Rectal smooth muscle tissue (tissue), 1 donor: Measurements from ENCODE around the gene LIN7B.
"Not testable (repeated sequence)": the region's sequence is repeated elsewhere in the genome, so short reads cannot be mapped to it uniquely, and the experiment has no call there.

Experiments used
- H3K27ac ChIP-seq: one replicate; pipeline ENCODE4 v1.7.0; 2013; ENCODE audit warnings: low read depth, low read length, inconsistent platforms
- H3K27me3 ChIP-seq: one replicate; pipeline ENCODE4 v1.7.0; 2013; ENCODE audit warnings: low read length; ENCODE audit not compliant: control insufficient read depth, insufficient read depth
- H3K36me3 ChIP-seq: one replicate; pipeline ENCODE4 v1.7.0; 2013; ENCODE audit warnings: low read length; ENCODE audit not compliant: control insufficient read depth, insufficient read depth
- H3K4me1 ChIP-seq: one replicate; pipeline ENCODE4 v1.7.0; 2013; ENCODE audit warnings: low read length; ENCODE audit not compliant: control insufficient read depth, insufficient read depth
- H3K4me3 ChIP-seq: one replicate; pipeline ENCODE4 v1.7.0; 2013; ENCODE audit warnings: low read length
- H3K9ac ChIP-seq: one replicate; pipeline ENCODE4 v1.7.0; 2013; ENCODE audit warnings: low read length

Gene LIN7B

DNA sequence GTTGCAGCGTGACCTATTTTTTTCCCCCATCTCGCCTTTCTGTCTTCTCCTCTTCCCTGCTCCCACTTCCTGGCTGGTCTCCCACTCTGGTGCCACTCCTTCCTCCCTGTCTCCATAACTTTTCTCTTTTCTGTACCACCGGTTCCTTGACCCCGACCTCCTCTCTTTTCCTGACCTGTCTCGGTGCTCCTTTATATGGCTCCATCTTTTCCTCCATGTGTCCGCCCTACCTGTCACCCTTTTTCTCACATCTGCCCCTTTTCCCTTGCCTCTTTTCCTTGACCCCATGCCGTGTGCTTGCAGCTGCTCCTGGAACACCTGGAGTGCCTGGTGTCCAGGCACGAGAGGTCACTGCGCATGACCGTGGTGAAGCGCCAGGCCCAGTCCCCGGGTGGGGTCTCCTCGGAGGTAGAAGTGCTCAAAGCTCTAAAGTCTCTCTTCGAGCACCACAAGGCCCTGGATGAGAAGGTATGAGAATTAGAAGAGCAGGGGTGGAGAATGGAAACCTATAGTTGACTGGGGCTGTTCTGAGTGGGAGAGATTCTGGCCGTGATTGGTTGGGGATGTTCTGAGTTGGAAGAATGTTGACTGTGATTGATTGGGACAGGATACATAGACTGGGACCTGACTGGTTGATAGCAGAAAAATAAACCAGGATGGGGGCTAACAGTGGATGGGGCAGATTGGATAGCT, 14.5 kb downstream of the LIN7B start:
- Histone ChIP-seq H3K9ac (no peak overlapping the region), H3K27me3 (no peaks in the 10 kb centered on the region), H3K4me3 (peak overlapping the region; percentile 68), H3K36me3 (no peaks in the 10 kb centered on the region), H3K27ac (no peak overlapping the region), H3K4me1 (peaks cover 8% of the 10 kb centered on the region)

GRCh38 chr19:49129238-49129583, 15.0 kb downstream of the LIN7B start:
- Histone ChIP-seq H3K4me1 (peaks cover 8% of the 10 kb centered on the region), H3K27me3 (no peaks in the 10 kb centered on the region), H3K36me3 (no peaks in the 10 kb centered on the region), H3K4me3 (peak overlapping the region; percentile 68), H3K27ac (no peak overlapping the region), H3K9ac (no peak overlapping the region)

DNA sequence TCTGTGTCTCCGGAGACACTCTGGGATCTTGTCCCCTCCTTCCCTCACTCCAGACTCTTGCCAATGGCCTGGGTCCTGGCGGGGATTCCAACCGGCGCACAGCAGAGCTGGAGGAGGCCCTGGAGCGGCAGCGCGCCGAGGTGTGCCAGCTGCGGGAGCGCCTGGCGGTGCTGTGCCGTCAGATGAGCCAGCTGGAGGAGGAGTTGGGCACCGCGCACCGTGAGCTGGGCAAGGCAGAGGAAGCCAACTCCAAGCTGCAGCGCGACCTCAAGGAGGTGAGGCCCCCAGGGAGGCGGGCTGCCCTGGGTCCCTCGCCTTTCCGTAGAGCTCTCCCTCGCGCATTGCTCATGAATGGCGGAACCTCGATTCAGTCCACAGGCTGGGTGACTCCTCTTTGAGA, 16.2 kb downstream of the LIN7B start:
- no peaks in the 10 kb centered on the region for H3K36me3 ChIP-seq
- peaks cover 8% of the 10 kb centered on the region for H3K4me1 ChIP-seq
- H3K27me3 ChIP-seq = peaks cover 2% of the 10 kb centered on the region
- no peak overlapping the region for H3K27ac ChIP-seq
- no peak overlapping the region for H3K4me3 ChIP-seq
- no peak overlapping the region for H3K9ac ChIP-seq

DNA sequence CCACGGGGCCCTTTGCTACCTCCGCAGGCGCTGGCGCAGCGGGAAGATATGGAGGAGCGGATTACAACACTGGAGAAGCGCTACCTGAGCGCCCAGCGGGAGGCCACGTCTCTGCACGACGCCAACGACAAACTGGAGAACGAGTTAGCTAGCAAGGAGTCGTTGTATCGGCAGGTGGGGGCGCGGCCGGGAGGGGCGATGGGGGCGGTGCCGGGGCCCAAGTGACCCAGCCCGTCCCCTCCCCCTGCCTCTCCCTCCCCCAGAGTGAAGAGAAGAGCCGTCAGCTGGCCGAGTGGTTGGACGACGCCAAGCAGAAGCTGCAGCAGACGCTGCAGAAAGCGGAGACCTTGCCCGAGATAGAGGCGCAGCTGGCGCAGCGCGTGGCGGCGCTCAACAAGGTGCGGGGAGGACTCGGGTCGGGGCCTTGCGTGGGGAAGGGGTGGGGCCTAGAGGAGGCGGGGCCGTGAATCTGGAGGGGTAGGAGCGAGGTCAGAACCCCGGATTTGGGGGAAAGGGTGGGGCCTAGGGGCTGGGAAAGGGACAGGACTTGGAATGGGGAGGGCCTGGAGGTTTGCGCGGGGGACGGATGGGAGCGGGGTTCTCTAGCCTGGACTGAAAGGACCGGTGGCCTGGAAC, 18.9 kb downstream of the LIN7B start:
- Histone ChIP-seq H3K4me3 (no peak overlapping the region), H3K27ac (no peak overlapping the region), H3K36me3 (no peaks in the 10 kb centered on the region), H3K9ac (no peak overlapping the region), H3K27me3 (peaks cover 2% of the 10 kb centered on the region), H3K4me1 (peaks cover 5% of the 10 kb centered on the region)

DNA sequence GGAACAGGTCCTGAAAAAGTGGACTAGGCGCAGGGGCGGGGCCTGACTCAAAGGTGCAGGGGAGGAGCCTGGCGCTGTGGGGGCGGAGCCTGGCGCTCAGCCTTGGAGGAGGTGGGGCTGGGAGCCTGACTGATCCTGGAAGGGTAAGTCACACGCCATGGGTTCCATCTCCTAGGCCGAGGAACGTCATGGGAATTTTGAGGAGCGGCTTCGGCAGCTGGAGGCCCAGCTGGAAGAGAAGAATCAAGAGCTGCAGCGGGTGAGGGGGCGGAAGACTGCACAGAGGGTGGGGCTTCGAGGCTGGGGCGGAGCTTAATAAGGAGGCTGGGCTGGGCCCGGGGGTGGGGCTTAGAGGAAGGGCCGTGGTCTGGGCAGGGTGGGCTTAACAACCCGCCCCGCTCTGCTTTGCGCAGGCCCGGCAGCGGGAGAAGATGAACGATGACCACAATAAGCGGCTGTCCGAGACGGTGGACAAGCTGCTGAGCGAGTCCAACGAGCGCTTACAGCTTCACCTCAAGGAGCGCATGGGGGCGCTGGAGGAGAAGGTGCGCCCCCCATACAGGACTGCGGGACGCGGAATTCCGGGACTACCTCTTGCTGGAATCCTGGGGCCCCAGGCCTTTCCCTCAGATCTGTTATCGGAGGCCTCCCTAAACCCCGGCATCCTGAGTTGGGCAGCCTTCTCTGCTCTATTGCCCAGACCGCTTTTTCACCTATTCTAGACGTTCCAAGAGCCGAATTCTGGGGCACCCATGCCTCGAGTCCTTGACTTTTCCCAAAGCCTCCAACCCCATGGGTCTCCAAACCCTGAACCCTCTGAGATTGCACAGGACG, 19.7 kb downstream of the LIN7B start:
- Histone ChIP-seq H3K27me3 (peaks cover 2% of the 10 kb centered on the region), H3K9ac (no peak overlapping the region), H3K36me3 (no peaks in the 10 kb centered on the region), H3K4me3 (peak overlapping the region; percentile 36), H3K27ac (no peak overlapping the region), H3K4me1 (peaks cover under 1% of the 10 kb centered on the region)

DNA sequence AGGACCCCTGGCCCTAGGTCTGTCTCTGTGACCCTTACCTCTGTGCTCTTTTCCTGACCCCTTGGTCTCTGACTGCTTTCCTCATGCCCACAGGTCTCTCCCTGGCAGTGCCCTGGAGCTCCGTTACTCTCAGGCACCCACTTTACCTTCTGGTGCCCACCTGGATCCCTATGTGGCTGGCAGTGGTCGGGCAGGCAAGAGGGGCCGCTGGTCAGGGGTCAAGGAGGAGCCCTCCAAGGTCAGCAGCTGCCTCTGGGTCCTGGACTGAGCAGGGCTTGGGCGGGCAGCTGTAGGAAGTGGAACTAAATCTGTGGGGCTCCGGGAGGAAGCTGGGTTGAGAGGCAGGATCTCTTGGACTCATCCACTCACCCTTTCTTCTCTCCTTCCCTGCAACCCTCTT, 21.5 kb downstream of the LIN7B start:
- Histone ChIP-seq H3K36me3 (no peaks in the 10 kb centered on the region), H3K27me3 (peaks cover 2% of the 10 kb centered on the region), H3K4me1 (no peaks in the 10 kb centered on the region), H3K9ac (no peak overlapping the region), H3K27ac (no peak overlapping the region), H3K4me3 (no peak overlapping the region)

GRCh38 chr19:49136771-49137171, 22.6 kb downstream of the LIN7B start:
- Histone ChIP-seq H3K27ac (no peak overlapping the region), H3K9ac (no peak overlapping the region), H3K4me3 (no peak overlapping the region), H3K4me1 (no peaks in the 10 kb centered on the region), H3K27me3 (peaks cover 2% of the 10 kb centered on the region), H3K36me3 (no peaks in the 10 kb centered on the region)

GRCh38 chr19:49140951-49141350, 26.8 kb downstream of the LIN7B start:
- no peak overlapping the region for H3K27ac ChIP-seq
- H3K9ac ChIP-seq = no peak overlapping the region
- no peak overlapping the region for H3K4me3 ChIP-seq
- peaks cover 3% of the 10 kb centered on the region for H3K27me3 ChIP-seq
- H3K36me3 ChIP-seq = no peaks in the 10 kb centered on the region
- H3K4me1 ChIP-seq = no peaks in the 10 kb centered on the region

DNA sequence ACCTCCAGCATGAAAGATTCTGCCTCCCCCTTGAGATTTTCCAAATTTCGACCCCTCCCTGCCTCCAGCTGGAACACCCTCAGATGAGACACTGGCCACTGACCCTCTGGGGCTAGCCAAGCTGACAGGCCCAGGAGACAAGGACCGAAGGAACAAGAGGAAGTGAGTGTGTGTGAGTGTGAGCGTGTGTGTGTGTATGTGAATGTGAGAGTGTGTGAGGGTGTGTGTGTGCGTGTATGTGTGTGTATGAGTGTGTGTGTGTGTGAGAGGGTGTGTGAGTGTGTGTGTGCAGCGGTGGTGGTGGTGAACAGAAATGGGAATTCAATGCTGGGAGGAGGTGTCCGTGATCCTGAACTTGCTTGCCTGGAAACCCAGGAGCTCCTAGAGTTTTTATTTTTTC, 27.2 kb downstream of the LIN7B start:
- Histone ChIP-seq H3K4me3 (no peak overlapping the region), H3K4me1 (no peaks in the 10 kb centered on the region), H3K9ac (no peak overlapping the region), H3K36me3 (no peaks in the 10 kb centered on the region), H3K27me3 (peaks cover 3% of the 10 kb centered on the region), H3K27ac (no peak overlapping the region)

- H3K9ac ChIP-seq = no peak overlapping the region
- no peaks in the 10 kb centered on the region for H3K4me1 ChIP-seq
- peak overlapping the region; percentile 75 for H3K4me3 ChIP-seq
- H3K27ac ChIP-seq = no peak overlapping the region
- peaks cover 3% of the 10 kb centered on the region for H3K27me3 ChIP-seq
- no peaks in the 10 kb centered on the region for H3K36me3 ChIP-seq
Observed at GRCh38 chr19:49142866-49143335, 28.7 kb downstream of the LIN7B start.

GRCh38 chr19:49145573-49146407, 31.6 kb downstream of the LIN7B start:
- Histone ChIP-seq H3K4me3 (peak overlapping the region; percentile 34), H3K27me3 (peaks cover 3% of the 10 kb centered on the region), H3K36me3 (no peaks in the 10 kb centered on the region), H3K27ac (no peak overlapping the region), H3K9ac (no peak overlapping the region), H3K4me1 (peaks cover 7% of the 10 kb centered on the region)

DNA sequence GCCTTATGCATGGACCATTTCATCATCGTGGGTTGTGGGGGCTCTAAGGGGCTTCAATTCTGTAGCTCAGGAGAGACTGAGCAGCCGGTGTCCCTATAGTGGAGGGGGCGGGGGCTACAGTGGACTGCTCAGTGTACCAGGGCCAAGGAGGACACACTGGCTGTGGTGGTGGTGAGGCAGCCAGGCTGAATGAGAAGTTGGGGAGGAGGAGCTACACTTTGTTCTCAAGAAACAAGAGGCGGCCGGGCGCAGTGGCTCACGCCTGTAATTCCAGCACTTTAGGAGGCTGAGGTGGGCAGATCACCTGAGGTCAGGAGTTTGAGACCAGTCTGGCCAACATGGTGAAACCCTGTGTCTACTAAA, 32.2 kb downstream of the LIN7B start:
- H3K9ac ChIP-seq, H3K27me3 ChIP-seq, H3K4me3 ChIP-seq, H3K36me3 ChIP-seq, H3K4me1 ChIP-seq, H3K27ac ChIP-seq: not testable (repeated sequence)
